ENCODE results near the gene VPS51. TPM values are rescaled to one million over a fixed set of nuclear protein-coding genes. Genes with fewer than 3 reads are reported as not detected.

Gene VPS51
- total and polyA plus RNA-seq, 2 of the 13 experiments (the other 11 are each of a cell fraction or from before 2014, with no cell fraction given), result 76.3 to 90.6 TPM

- TF ChIP-seq SNAPC4 (CRISPR knock-in tag; IDR thresholded peaks at IDR 0.05) (peak; percentile 52; the same call in 1 of the 2 replicates), TMF1 (CRISPR knock-in tag; IDR thresholded peaks at IDR 0.05; ENCODE audit: low read depth) (no peak; the same call in 1 of the 2 replicates), SOX5 (CRISPR knock-in tag; IDR thresholded peaks at IDR 0.05; ENCODE audit: borderline replicate concordance) (peak; percentile 51; the same call in 1 of the 2 replicates), ZNF451 (CRISPR knock-in tag; IDR thresholded peaks at IDR 0.05) (peak; percentile 91; the same call in 1 of the 2 replicates), RARG (CRISPR knock-in tag; IDR thresholded peaks at IDR 0.05; ENCODE audit: low read depth) (peak; percentile 77; the same call in 1 of the 2 replicates), TFE3 (CRISPR knock-in tag; IDR thresholded peaks at IDR 0.05) (peak; percentile 35; the same call in 1 of the 2 replicates), BRD4 (CRISPR knock-in tag; IDR thresholded peaks at IDR 0.05) (peak; percentile 72; the same call in 1 of the 2 replicates), ZNF382 (CRISPR knock-in tag; IDR thresholded peaks at IDR 0.05; ENCODE audit: borderline replicate concordance) (no peak), TRIM24 (CRISPR knock-in tag; IDR thresholded peaks at IDR 0.05) (no peak), ZNF839 (CRISPR knock-in tag; IDR thresholded peaks at IDR 0.05; ENCODE audit: borderline replicate concordance) (0 out of 2 replicates have a peak, but pooled peaks have one; percentile 24), ZNF614 (CRISPR knock-in tag; IDR thresholded peaks at IDR 0.05; ENCODE audit: borderline replicate concordance) (no peak), KDM1A (CRISPR knock-in tag; IDR thresholded peaks at IDR 0.05) (no peak), ZNF607 (CRISPR knock-in tag; IDR thresholded peaks at IDR 0.05; ENCODE audit: borderline replicate concordance) (no peak), RBM39 (IDR thresholded peaks at IDR 0.05; ENCODE audit: low read depth, low read length, poor library complexity, severe bottlenecking) (peak; percentile 41), ZNF296 (CRISPR knock-in tag; conservative IDR thresholded peaks at IDR 0.05) (no peak), SMYD3 (CRISPR knock-in tag; IDR thresholded peaks at IDR 0.05) (no peak), ZKSCAN5 (CRISPR knock-in tag; IDR thresholded peaks at IDR 0.05) (peak; percentile 82), ZNF263 (CRISPR knock-in tag; IDR thresholded peaks at IDR 0.05) (peak; percentile 86), ZFY (CRISPR knock-in tag; IDR thresholded peaks at IDR 0.05) (peak; percentile 94; the same call in 1 of the 2 replicates), ZNF550 (CRISPR knock-in tag; IDR thresholded peaks at IDR 0.05; ENCODE audit: borderline replicate concordance) (0 out of 2 replicates have a peak, but pooled peaks have one; percentile 63), ZNF691 (CRISPR knock-in tag; IDR thresholded peaks at IDR 0.05; ENCODE audit: borderline replicate concordance, low read depth) (peak; percentile 80; the same call in 1 of the 2 replicates), RNF2 (conservative IDR thresholded peaks at IDR 0.05; ENCODE audit: low read depth) (peak; percentile 37; the same call in 1 of the 2 replicates), HHEX (CRISPR knock-in tag; IDR thresholded peaks at IDR 0.05) (no peak)
Measured at GRCh38 chr11:65121865-65122696, 26.1 kb downstream of the VPS51 start, which contains the start of the genes FAU and MRPL49 (continued).
